GM19099 (cell line): ENCODE results near the gene TNFRSF9.

Experiments
- POLR2A ChIP-seq: IDR thresholded peaks from 3 replicates; pipeline ENCODE4 v1.6.1; 2011; ENCODE audit warnings: low read depth; ENCODE audit not compliant: insufficient read length; ENCODE audit errors: extremely low read depth

Gene TNFRSF9

DNA sequence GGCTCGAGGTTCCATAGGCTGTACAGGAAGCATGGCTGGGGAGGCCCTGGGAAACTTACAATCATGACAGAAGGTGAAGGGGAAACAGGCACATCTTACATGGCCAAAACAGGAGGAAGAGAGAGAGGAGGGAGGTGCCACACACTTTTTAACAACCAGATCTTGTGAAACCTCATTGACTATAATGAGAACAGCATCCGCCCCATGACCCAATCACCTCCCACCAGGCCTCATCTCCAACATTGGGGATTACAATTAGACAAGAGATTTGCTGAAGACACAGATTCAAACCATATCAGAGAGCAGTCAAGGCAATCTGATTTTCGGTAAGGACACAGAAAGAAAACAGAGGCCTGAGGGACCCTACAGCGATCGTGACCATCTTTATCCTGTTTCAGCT lies 41.7 kb downstream of the TNFRSF9 start:
- no peak for TF ChIP-seq POLR2A

DNA sequence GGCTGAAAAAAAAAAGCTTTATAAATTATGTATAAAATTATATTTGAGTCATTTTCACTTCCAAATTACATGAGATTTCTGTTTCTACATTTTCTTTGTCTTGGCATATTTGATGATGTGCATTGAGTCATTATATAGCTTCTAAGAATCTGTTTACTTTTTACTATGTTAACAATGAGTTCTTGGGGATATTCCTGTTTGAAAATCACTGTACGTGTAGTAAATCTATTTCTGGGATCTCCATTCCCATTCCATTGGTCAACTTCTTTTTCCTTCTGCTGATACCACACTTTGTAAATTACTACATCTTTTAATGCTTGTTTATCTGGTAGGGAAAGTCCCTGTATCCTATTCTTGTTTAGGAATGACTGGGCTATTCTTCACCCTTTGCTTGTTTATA lies 43.6 kb downstream of the TNFRSF9 start:
- no peak for TF ChIP-seq POLR2A

- no peak for TF ChIP-seq POLR2A
Measured at GRCh38 chr1:7893529-7894180, 47.0 kb downstream of the TNFRSF9 start.

GRCh38 chr1:7891804-7892203 lies 48.8 kb downstream of the TNFRSF9 start:
- no peak for TF ChIP-seq POLR2A

DNA sequence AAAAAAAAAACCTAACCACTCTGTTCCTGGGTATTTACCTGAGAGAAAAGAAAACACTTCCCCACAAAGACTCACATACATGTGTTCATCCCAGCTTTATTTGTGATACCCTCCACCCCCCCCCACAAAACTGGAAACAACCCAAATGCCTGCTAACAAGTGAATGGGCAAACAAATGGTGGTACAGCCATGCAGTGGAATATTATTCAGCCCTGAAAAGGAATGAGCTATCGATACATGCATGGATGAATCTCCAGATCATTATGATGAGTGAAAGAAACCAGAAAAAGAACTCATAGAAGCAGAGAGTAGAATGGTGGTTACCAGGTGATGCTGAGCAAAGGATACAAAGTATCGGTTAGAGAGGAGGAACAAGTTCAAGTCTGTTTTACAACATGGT lies 49.8 kb downstream of the TNFRSF9 start:
- TF ChIP-seq POLR2A, result no peak

DNA sequence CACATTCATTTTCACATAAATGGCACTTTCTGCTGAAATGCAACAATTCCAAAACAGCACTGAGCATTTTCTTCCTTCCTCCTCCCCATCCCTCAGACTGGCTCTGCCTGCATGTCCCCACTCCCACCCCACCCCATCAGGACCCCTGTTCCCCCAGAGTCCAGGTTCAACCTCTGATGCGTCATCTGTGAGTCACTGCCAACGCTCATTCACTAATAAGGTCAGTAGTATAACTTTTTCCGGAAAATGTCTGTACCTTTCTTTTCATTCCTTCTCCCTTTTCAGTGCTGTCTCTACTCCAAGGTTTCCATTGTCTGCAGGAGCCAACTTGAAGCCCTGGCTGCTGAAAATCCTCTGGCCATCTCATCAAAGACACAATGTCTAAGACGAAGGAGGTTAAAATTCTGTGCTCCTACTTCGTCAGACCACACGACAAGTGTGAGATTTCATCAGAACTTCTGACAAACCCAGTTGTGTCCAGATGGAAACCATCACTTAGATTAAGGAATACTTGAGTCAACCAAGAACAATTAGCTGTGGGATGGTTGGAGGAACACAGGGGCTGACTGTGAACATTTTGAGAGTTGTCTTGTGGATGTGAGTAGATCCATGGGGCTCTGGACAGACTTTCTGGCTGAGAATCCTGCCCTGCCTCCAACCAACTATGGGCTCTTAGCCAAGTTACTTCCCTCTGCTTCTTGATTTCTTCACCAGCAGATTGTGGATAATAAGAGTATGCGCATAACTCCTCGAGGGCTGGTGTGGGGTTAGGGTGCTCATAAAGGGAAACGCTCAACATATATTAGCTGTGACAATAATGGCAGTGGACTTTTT lies 52.2 kb downstream of the TNFRSF9 start:
- no peak for TF ChIP-seq POLR2A

DNA sequence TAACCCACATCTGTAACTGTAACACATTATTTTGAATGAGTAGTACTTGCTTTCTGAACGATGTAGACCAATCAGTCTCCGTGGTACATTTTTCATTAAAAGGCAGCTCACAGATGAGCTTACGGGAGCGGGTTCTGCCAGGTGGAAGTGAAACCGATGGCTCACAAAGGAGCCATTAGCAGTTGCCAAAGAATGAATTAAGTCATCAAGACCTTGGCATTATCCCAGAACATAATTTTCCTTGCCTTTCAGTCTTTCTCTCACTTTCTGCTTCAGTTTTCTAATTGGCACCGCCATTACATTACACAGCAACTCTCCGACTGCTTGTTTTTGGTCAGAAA lies 54.3 kb downstream of the TNFRSF9 start:
- no peak for TF ChIP-seq POLR2A

DNA sequence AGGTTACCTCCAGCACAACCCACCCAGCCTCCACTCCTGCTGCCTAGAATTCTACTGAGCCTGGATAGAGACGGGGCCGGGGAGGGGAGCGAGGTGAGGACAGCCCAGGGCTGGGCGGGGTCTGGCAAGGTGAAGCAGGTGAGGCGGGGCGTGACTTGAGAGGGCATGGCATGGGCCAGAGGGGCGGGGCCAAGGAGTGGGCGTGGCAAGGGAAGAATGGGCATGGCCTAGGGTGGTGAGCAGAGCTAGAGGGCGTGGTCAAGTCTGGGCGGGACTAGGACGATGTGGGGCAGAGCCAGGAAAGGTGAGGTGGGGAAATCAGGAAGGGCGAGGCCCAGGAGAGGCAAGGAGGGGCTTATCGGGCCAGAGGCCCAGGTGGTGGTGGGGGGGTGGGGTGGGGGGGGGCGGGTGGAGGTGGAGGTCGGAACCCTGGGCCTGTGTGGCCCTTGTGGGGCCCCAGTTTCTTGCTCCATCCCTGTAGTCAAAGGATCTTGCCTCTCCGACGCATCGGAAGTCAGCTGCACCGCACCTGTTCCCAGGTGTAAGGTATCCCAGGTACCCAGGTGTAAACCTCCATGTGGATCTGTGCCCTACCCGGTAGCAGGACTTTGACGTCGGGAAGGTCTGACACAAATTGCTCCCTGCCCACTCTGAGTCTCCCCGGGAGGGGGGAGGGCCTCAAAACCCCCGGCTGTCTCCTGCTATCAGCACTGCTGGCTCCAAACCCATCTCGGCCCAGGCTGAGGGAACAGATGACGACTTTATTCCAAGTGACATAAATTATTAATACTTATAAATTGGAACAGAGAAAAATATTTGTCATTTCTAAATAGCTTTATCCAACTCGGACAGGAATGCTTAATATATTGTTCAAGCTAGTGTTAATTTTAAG lies 54.9 kb downstream of the TNFRSF9 start:
- TF ChIP-seq POLR2A, result no peak

DNA sequence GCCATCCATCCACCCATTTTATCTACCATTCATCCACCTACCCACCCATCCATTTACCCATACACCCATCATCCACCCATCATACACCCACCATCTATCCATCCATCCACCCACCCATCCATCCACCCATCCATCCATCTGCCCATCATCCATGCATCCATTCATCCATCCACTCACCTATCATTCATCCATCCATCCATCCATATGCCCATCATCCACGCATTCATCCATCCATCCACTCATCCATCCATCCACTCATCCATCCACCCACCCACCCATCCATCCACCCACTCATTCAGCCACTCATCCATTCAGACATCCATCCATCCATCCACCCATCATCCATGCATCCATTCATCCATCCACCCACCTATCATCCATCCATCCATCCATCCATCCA lies 55.9 kb downstream of the TNFRSF9 start:
- no peak for TF ChIP-seq POLR2A

GRCh38 chr1:7879228-7879627 lies 61.4 kb downstream of the TNFRSF9 start:
- no peak for TF ChIP-seq POLR2A

- no peak for TF ChIP-seq POLR2A
Measured at GRCh38 chr1:7878027-7878426, 62.6 kb downstream of the TNFRSF9 start.

GRCh38 chr1:7873801-7874795 lies 66.5 kb downstream of the TNFRSF9 start:
- no peak for TF ChIP-seq POLR2A

GRCh38 chr1:7871136-7871535 lies 69.5 kb downstream of the TNFRSF9 start:
- TF ChIP-seq POLR2A, result no peak
